Dendritic cell treated with granulocyte-macrophage colony-stimulating factor and Interleukin-4, amounts not matched to agents 40 ng/mL and 50 ng/mL, for 4 days (primary cell): ENCODE measurements around the gene MYOCD.
"Not testable (repeated sequence)": the region's sequence is repeated elsewhere in the genome, so short reads cannot be mapped to it uniquely, and the experiment has no call there.

Source experiments
- H3K27ac Mint-ChIP-seq: one replicate; pipeline ENCODE4 v1.8.0; 2022; ENCODE audit warnings: mild to moderate bottlenecking, mixed read lengths
- H3K27me3 Mint-ChIP-seq: one replicate; pipeline ENCODE4 v1.8.0; 2022; ENCODE audit warnings: mild to moderate bottlenecking, mixed read lengths
- H3K36me3 Mint-ChIP-seq: one replicate; pipeline ENCODE4 v1.8.0; 2022; ENCODE audit warnings: low read depth, mixed read lengths
- H3K4me1 Mint-ChIP-seq: one replicate; pipeline ENCODE4 v1.8.0; 2022; ENCODE audit warnings: low read depth, mixed read lengths
- H3K4me3 Mint-ChIP-seq: one replicate; pipeline ENCODE4 v1.8.0; 2022; ENCODE audit warnings: mild to moderate bottlenecking, moderate library complexity, mixed read lengths
- H3K9me3 Mint-ChIP-seq: one replicate; pipeline ENCODE4 v1.8.0; 2022; ENCODE audit warnings: mixed read lengths
- intact Hi-C: fragments of 100-400 bp; cut with micrococcal nuclease; formaldehyde crosslinking; loops from one replicate; pipeline ENCODE4 v1.15.0; 2022

The MYOCD gene

GRCh38 chr17:12632785-12633184, 32.9 kb upstream of the MYOCD start:
- H3K4me3 Mint-ChIP-seq, result no peak overlapping the region
- peaks cover 6% of the 10 kb centered on the region for H3K9me3 Mint-ChIP-seq

GRCh38 chr17:12634789-12635414, 30.8 kb upstream of the MYOCD start:
- Mint-ChIP-seq H3K9me3 (peaks cover 6% of the 10 kb centered on the region), H3K36me3 (no peaks in the 10 kb centered on the region), H3K4me1 (no peaks in the 10 kb centered on the region), H3K27ac (no peak overlapping the region), H3K4me3 (no peak overlapping the region), H3K27me3 (no peaks in the 10 kb centered on the region)
- intact Hi-C loops, result no loop called here

More at GRCh38 chr17:12632785-12633184, 32.9 kb upstream of the MYOCD start:
- Mint-ChIP-seq H3K27ac (no peak overlapping the region), H3K36me3 (no peaks in the 10 kb centered on the region), H3K27me3 (no peaks in the 10 kb centered on the region), H3K4me1 (no peaks in the 10 kb centered on the region)
- intact Hi-C loops, result no loop called here

- H3K4me1 Mint-ChIP-seq, H3K27ac Mint-ChIP-seq, H3K27me3 Mint-ChIP-seq, H3K9me3 Mint-ChIP-seq, intact Hi-C loops, H3K4me3 Mint-ChIP-seq, H3K36me3 Mint-ChIP-seq: not testable (repeated sequence)
These were observed 29.7 kb upstream of the MYOCD start for GRCh38 chr17:12635996-12636395.

GRCh38 chr17:12637015-12637414, 28.7 kb upstream of the MYOCD start:
- Mint-ChIP-seq H3K4me1 (no peaks in the 10 kb centered on the region), H3K36me3 (no peaks in the 10 kb centered on the region), H3K27ac (no peak overlapping the region), H3K4me3 (no peak overlapping the region), H3K9me3 (peaks cover 6% of the 10 kb centered on the region), H3K27me3 (no peaks in the 10 kb centered on the region)
- intact Hi-C loops, result no loop called here

GRCh38 chr17:12637745-12638651, 27.7 kb upstream of the MYOCD start:
- Mint-ChIP-seq H3K9me3 (peaks cover 6% of the 10 kb centered on the region), H3K27me3 (no peaks in the 10 kb centered on the region), H3K27ac (no peak overlapping the region), H3K4me1 (no peaks in the 10 kb centered on the region), H3K4me3 (no peak overlapping the region), H3K36me3 (no peaks in the 10 kb centered on the region)
- intact Hi-C loops, result no loop called here

GRCh38 chr17:12640364-12640763, 25.3 kb upstream of the MYOCD start:
- Mint-ChIP-seq H3K27ac (no peak overlapping the region), H3K36me3 (no peaks in the 10 kb centered on the region), H3K27me3 (no peaks in the 10 kb centered on the region), H3K4me3 (no peak overlapping the region), H3K4me1 (no peaks in the 10 kb centered on the region), H3K9me3 (peaks cover 6% of the 10 kb centered on the region)
- intact Hi-C loops, result no loop called here

- H3K9me3 Mint-ChIP-seq, result peaks cover under 1% of the 10 kb centered on the region
- H3K4me3 Mint-ChIP-seq, result no peak overlapping the region
- H3K27me3 Mint-ChIP-seq, result no peaks in the 10 kb centered on the region
- H3K36me3 Mint-ChIP-seq, result no peaks in the 10 kb centered on the region
- no peak overlapping the region for H3K27ac Mint-ChIP-seq
- H3K4me1 Mint-ChIP-seq, result no peaks in the 10 kb centered on the region
- intact Hi-C loops, result no loop called here
These were observed 24.6 kb upstream of the MYOCD start for GRCh38 chr17:12641084-12641483.

GRCh38 chr17:12642034-12642433, 23.7 kb upstream of the MYOCD start:
- Mint-ChIP-seq H3K4me1 (no peaks in the 10 kb centered on the region), H3K4me3 (no peak overlapping the region), H3K36me3 (no peaks in the 10 kb centered on the region), H3K9me3 (no peaks in the 10 kb centered on the region), H3K27me3 (no peaks in the 10 kb centered on the region), H3K27ac (no peak overlapping the region)
- intact Hi-C loops, result no loop called here

GRCh38 chr17:12643822-12644221, 21.9 kb upstream of the MYOCD start:
- H3K27ac Mint-ChIP-seq, result no peak overlapping the region
- intact Hi-C loops, result no loop called here

GRCh38 chr17:12644623-12645022, 21.1 kb upstream of the MYOCD start:
- Mint-ChIP-seq H3K4me1 (no peaks in the 10 kb centered on the region), H3K4me3 (no peak overlapping the region), H3K36me3 (no peaks in the 10 kb centered on the region), H3K9me3 (no peaks in the 10 kb centered on the region), H3K27ac (no peak overlapping the region), H3K27me3 (no peaks in the 10 kb centered on the region)
- intact Hi-C loops, result no loop called here

More at GRCh38 chr17:12643822-12644221, 21.9 kb upstream of the MYOCD start:
- Mint-ChIP-seq H3K4me3 (no peak overlapping the region), H3K9me3 (no peaks in the 10 kb centered on the region), H3K36me3 (no peaks in the 10 kb centered on the region), H3K4me1 (no peaks in the 10 kb centered on the region), H3K27me3 (no peaks in the 10 kb centered on the region)

GRCh38 chr17:12646761-12647422, 18.8 kb upstream of the MYOCD start:
- Mint-ChIP-seq H3K27me3 (no peaks in the 10 kb centered on the region), H3K36me3 (no peaks in the 10 kb centered on the region), H3K4me1 (no peaks in the 10 kb centered on the region), H3K9me3 (no peaks in the 10 kb centered on the region), H3K27ac (no peak overlapping the region), H3K4me3 (no peak overlapping the region)
- intact Hi-C loops, result no loop called here

GRCh38 chr17:12648498-12648897, 17.2 kb upstream of the MYOCD start:
- Mint-ChIP-seq H3K27me3 (no peaks in the 10 kb centered on the region), H3K36me3 (no peaks in the 10 kb centered on the region), H3K27ac (no peak overlapping the region), H3K4me3 (no peak overlapping the region), H3K9me3 (no peaks in the 10 kb centered on the region), H3K4me1 (no peaks in the 10 kb centered on the region)
- intact Hi-C loops, result no loop called here

GRCh38 chr17:12655936-12656335, 9.8 kb upstream of the MYOCD start:
- H3K27ac Mint-ChIP-seq, result no peak overlapping the region
- no peaks in the 10 kb centered on the region for H3K27me3 Mint-ChIP-seq
- no peaks in the 10 kb centered on the region for H3K4me1 Mint-ChIP-seq
- H3K4me3 Mint-ChIP-seq, result no peak overlapping the region
- intact Hi-C loops, result no loop called here
- no peaks in the 10 kb centered on the region for H3K9me3 Mint-ChIP-seq
- no peaks in the 10 kb centered on the region for H3K36me3 Mint-ChIP-seq

- Mint-ChIP-seq H3K36me3 (no peaks in the 10 kb centered on the region), H3K4me1 (no peaks in the 10 kb centered on the region), H3K9me3 (no peaks in the 10 kb centered on the region), H3K27ac (no peak overlapping the region), H3K4me3 (no peak overlapping the region), H3K27me3 (no peaks in the 10 kb centered on the region)
- intact Hi-C loops, result no loop called here
These were observed 9.3 kb upstream of the MYOCD start for GRCh38 chr17:12656354-12656753.
